Tibial artery (tissue), 4 donors: ENCODE measurements around the gene ZSCAN22.

Experiments used
- DNase-seq, 2 donors: peaks; one replicate each; pipeline ENCODE4 v3.0.0-alpha.2; 2019
- H3K27ac ChIP-seq, 2 donors: fragments of 200-600 bp; sonication (generic) in 1 of 2; 1 replicate in 1 of 2; 2 replicates in 1 of 2; pipeline ENCODE4 v1.5.1; 2018 to 2019; ENCODE audit warnings: mild to moderate bottlenecking in 1 of 2
- H3K27me3 ChIP-seq, 2 donors: fragments of 200-600 bp; sonication (generic) in 1 of 2; one replicate each; pipeline versions ENCODE4 v1.5.1 to v1.6.0; 2016 to 2019
- H3K36me3 ChIP-seq, 3 donors: fragments of 200-600 bp; sonication (generic) in 2 of 3; one replicate each; pipeline ENCODE4 v1.5.1; 2016 to 2019; ENCODE audit warnings: mild to moderate bottlenecking in 2 of 3
- H3K4me1 ChIP-seq, 4 donors: fragments of 200-600 bp; sonication (generic) in 2 of 4; 1 replicate in 3 of 4; 2 replicates in 1 of 4; pipeline ENCODE4 v1.5.1; 2016 to 2019
- H3K4me3 ChIP-seq, 2 donors: fragments of 200-600 bp; sonication (generic) in 1 of 2; 1 replicate in 1 of 2; 2 replicates in 1 of 2; pipeline ENCODE4 v1.5.1; 2018 to 2019; ENCODE audit warnings: mild to moderate bottlenecking in 2 of 2
- H3K9me3 ChIP-seq, 3 donors: fragments of 200-600 bp; sonication (generic) in 1 of 3; one replicate each; pipeline ENCODE4 v1.5.1; 2016 to 2019
- intact Hi-C: fragments of 100-400 bp; cut with DNase I; formaldehyde crosslinking; loops from one replicate; pipeline ENCODE4 v1.15.0; 2023; ENCODE audit warnings: low total_unique reads
- TF ChIP-seq, protein P1 (sequence below), 2 experiments: fragments of 200-600 bp in 1 of 2; fragments of 450-650 bp in 1 of 2; IDR thresholded peaks; one replicate each; pipeline ENCODE4 v1.5.1; 2017 to 2019; ENCODE audit warnings: antibody characterized with exemption in 2 of 2, mild to moderate bottlenecking in 1 of 2, moderate library complexity in 1 of 2

The ZSCAN22 gene

DNA sequence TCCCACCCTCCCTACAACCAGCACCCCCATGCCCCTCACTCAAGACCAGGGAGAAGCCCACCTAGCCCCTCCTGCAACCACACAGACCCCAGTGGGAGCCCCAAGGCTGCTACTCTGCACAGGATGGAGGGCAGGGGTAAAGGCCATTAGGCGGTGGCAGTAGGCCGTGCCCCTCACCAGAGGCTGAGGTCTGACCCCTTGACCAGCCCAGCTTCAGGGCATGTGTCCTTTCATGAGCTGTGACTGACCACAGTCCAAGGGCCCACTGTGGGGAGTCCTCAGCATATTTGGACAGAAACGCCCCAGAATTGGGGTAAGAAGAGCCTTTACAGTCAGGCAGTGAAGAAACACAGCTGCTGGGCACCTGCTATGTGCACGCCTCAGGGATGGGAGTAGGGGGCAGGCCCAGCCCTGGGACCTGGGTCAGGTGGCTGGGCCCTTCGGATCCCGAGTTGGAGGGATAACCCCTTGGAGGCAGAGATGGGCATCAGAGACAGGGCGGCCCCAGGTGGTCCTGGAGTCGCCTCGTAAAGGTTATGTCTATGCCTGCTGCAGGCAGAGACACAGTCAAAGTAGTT, 58.6 kb downstream of the ZSCAN22 start:
- H3K4me1 ChIP-seq, result peaks cover 0 to 43% (median 36%) of the 10 kb centered on the region in 4 donors

DNA sequence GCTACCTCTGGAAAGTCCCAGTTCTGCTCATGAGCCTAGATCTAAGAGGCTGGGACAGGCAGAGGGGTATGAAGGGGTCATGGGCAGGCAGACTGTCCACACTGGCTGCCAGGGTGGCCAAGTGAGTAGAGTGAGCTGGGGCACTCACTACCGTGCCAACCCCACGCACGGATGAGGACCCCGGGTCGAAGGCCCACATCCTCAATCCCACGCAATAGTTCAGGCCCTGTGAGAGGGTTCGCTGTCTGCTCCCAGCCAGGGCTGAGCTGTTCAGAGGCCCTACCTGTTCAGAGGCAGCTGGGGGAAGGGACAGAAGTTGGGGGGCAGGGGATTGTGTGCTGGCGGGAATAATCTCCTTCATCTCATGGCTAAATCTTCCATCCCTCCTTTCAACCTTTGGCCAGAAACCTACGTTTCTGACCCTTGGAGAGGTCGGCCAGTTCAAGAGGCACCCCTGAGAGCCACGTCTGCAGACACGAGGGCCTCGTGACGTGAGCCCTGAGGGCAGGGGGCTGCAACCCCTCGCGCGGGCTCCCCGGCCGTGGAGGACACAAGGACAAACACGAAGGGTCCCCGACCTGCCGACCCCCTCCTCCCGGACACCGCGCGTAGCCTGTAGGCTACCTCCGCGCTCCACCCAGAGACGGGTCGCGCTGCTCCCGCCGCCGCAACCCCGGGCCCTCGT, 59.2 kb downstream of the ZSCAN22 start:
- H3K4me1 ChIP-seq, result peaks cover 0 to 45% (median 36%) of the 10 kb centered on the region in 4 donors

More for the DNA sequence above, 58.6 kb downstream of the ZSCAN22 start:
- peak overlapping the region; percentile 95 to 96 for H3K27ac ChIP-seq
- no peaks in the 10 kb centered on the region for H3K9me3 ChIP-seq
- no peaks in the 10 kb centered on the region for H3K27me3 ChIP-seq
- H3K36me3 ChIP-seq, result peaks cover under 1 to 24% (median 17%) of the 10 kb centered on the region in 3 donors
- H3K4me3 ChIP-seq, result peak overlapping the region; percentile 78 to 83
- intact Hi-C loops, result no loop called here
- no peak for DNase-seq
- TF ChIP-seq, protein P1, sequence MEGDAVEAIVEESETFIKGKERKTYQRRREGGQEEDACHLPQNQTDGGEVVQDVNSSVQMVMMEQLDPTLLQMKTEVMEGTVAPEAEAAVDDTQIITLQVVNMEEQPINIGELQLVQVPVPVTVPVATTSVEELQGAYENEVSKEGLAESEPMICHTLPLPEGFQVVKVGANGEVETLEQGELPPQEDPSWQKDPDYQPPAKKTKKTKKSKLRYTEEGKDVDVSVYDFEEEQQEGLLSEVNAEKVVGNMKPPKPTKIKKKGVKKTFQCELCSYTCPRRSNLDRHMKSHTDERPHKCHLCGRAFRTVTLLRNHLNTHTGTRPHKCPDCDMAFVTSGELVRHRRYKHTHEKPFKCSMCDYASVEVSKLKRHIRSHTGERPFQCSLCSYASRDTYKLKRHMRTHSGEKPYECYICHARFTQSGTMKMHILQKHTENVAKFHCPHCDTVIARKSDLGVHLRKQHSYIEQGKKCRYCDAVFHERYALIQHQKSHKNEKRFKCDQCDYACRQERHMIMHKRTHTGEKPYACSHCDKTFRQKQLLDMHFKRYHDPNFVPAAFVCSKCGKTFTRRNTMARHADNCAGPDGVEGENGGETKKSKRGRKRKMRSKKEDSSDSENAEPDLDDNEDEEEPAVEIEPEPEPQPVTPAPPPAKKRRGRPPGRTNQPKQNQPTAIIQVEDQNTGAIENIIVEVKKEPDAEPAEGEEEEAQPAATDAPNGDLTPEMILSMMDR (IDR thresholded peaks at IDR 0.05), result no peak

DNA sequence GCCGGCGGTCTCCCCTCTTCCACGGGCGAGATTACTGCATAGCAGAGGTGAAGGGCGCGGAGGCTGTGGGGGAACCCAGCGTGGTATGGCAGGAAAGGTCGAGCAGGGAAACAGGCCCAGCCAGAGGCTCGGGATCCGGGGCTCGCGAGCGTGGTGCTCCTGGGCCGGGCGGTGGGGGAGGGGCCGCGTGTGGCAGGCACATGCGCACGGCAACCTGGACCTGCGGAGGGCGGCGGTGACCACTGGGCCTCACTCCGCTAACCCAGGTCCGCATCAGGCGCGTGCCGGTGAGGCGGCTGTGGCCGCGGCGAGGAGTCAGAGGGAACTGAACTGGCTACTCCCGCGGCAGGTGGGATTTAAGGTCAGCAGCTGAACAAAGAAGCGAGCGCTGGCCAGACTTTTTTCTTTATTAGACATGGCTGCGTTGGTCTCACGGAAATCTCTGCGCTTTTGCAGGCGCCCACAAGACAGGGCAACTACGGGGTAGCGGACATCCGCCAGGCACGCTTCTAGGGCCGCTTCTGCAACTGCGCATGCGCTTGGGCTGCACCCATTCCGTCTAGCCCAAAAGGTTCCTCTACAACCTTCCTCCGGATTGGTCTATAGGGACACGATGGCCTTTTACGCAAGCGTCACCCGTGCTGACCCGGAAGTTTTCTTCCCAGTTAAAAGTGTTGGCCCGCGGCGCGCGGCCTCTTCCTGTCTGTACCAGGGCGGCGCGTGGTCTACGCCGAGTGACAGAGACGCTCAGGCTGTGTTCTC, 60.0 kb downstream of the ZSCAN22 start, which contains the start of gene RPS5:
Gene RPS5, plus strand, starts transcription at position 694 of the 762 bp plus-strand sequence. CDS start 869 bp downstream, outside the sequence.
- H3K9me3 ChIP-seq, result no peaks in the 10 kb centered on the region
- H3K27me3 ChIP-seq, result no peaks in the 10 kb centered on the region
- intact Hi-C loops, result no loop called here
- peaks cover 0 to 41% (median 32%) of the 10 kb centered on the region in 4 donors for H3K4me1 ChIP-seq
- H3K27ac ChIP-seq, result peak within 1 kb of the TSS; percentile 95 to 96
- H3K4me3 ChIP-seq, result peak within 1 kb of the TSS; percentile 78 to 83
- peak; percentile 97 to 98 for DNase-seq
- TF ChIP-seq, protein P1 (IDR thresholded peaks at IDR 0.05), result peak in 1 of 2 experiments; percentile 16
- H3K36me3 ChIP-seq, result peaks cover 14 to 37% (median 17%) of the 10 kb centered on the region in 3 donors

More for the DNA sequence above, 59.2 kb downstream of the ZSCAN22 start:
- no peak for DNase-seq
- Histone ChIP-seq H3K27ac (peak overlapping the region; percentile 95 to 96), H3K27me3 (no peaks in the 10 kb centered on the region), H3K4me3 (peak overlapping the region; percentile 78 to 83), H3K36me3 (peaks cover 6 to 30% (median 17%) of the 10 kb centered on the region in 3 donors), H3K9me3 (no peaks in the 10 kb centered on the region)
- intact Hi-C loops, result no loop called here
- TF ChIP-seq, protein P1 (IDR thresholded peaks at IDR 0.05), result no peak

DNA sequence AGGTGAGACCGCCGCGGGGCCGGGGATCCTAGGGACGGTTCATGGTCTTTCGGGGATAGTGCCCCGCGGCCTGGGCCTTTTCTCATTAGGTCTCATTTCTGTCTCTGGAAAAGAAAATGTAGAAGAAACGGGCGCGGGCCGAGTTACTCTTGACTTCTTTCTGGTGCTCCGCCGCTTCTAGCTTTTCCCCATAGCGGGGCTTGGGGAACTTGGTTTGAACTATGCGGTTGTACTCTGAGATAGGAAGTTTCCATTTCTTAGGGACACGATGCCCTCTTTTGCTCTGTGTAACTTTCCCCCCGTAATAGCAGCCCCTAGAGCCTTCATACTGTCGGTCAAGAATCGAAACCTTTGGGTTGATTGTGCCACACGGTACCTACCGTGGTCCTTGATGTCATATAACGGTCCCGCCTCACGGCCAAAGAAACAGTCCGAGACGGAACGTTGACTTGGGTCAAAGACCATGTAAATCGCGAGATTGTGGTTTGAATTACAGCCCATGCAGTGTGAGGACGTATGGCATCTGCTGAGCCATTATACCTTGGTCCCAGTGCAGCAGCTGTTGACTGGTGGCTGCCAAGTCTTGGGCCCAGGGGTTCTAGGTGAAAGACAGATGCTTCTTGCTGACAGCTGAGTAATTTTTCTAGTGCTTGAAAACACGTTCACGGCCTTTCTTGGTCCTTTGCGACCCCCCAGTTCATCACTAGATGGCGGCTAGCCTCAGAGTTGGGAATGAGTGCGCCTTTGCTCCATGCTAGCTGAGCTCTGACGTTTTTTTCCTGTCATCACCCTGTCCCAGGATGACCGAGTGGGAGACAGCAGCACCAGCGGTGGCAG, 60.8 kb downstream of the ZSCAN22 start:
- intact Hi-C loops, result no loop called here
- no peak for DNase-seq
- H3K27ac ChIP-seq, result peak overlapping the region; percentile 95 to 96
- H3K9me3 ChIP-seq, result no peaks in the 10 kb centered on the region
- no peaks in the 10 kb centered on the region for H3K27me3 ChIP-seq
- TF ChIP-seq, protein P1 (IDR thresholded peaks at IDR 0.05), result no peak
- H3K36me3 ChIP-seq, result peaks cover 20 to 45% (median 22%) of the 10 kb centered on the region in 3 donors
- H3K4me1 ChIP-seq, result peaks cover 0 to 33% (median 26%) of the 10 kb centered on the region in 4 donors
- peak overlapping the region; percentile 78 to 83 for H3K4me3 ChIP-seq

DNA sequence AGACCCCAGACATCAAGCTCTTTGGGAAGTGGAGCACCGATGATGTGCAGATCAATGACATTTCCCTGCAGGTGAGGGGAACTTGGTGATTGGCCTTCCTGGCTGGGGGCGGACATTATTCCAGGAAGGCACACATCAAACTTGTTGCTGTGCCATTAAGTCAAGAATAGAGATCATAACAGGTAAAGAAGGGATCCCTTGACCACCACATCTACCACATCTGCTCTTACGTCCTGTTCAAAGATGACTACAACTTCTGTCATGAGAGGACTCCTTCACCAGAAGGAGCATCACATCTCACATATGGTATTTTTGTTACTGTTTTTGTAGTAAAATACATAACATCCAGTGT, 61.4 kb downstream of the ZSCAN22 start:
- no peaks in the 10 kb centered on the region for H3K9me3 ChIP-seq
- peak overlapping the region; percentile 78 to 83 for H3K4me3 ChIP-seq
- H3K27me3 ChIP-seq, result no peaks in the 10 kb centered on the region
- no peak for DNase-seq
- no peak overlapping the region for H3K27ac ChIP-seq
- intact Hi-C loops, result no loop called here
- TF ChIP-seq, protein P1 (IDR thresholded peaks at IDR 0.05), result no peak
- H3K36me3 ChIP-seq, result peaks cover 26 to 51% (median 28%) of the 10 kb centered on the region in 3 donors
- peaks cover 0 to 32% (median 26%) of the 10 kb centered on the region in 4 donors for H3K4me1 ChIP-seq
